SK-N-SH (cell line): ENCODE data around the gene RAVER2. TPM values are rescaled to one million over a fixed set of nuclear protein-coding genes. Genes with fewer than 3 reads are reported as not detected.

Experiments used
- CTCF ChIA-PET: fragments of 300-600, 350-600 bp; formaldehyde crosslinking; extraction: SDS; loops from one replicate; lab custom pipeline; 2021; lab: Yijun Ruan, JAX
- POLR2A ChIA-PET: fragments of 350-600 bp; sonication (Branson Sonifier 250); formaldehyde crosslinking; extraction: SDS; loops from one replicate; lab custom pipeline; 2020; ENCODE audit warnings: antibody characterized with exemption, inconsistent platforms; lab: Yijun Ruan, JAX
- DNase-seq: peaks from one replicate; pipeline ENCODE4 v3.0.0; 2012
- H2AFZ ChIP-seq: fragments of 200-600 bp; sonication (generic); 2 replicates; pipeline ENCODE4 v1.8.1; 2016; ENCODE audit warnings: antibody characterized with exemption, mild to moderate bottlenecking, low read depth
- H3F3A ChIP-seq: fragments of 200-600 bp; sonication (generic); replicated peaks from 2 replicates; pipeline ENCODE3; 2016; ENCODE audit warnings: antibody characterized with exemption, mild to moderate bottlenecking; ENCODE audit not compliant: insufficient read depth
- H3K27ac ChIP-seq, 2 experiments: fragments of 200-500 bp in 1 of 2; fragments of 200-600 bp in 1 of 2; sonication (Bioruptor generic) in 1 of 2; sonication (generic), shearing (Covaris generic) in 1 of 2; 2 replicates each; pipeline versions ENCODE4 v1.5.1 to v1.6.1; 2014 to 2016; ENCODE audit warnings: low read depth in 2 of 2, inconsistent platforms in 1 of 2, low read length in 1 of 2, mild to moderate bottlenecking in 1 of 2, mixed read lengths in 1 of 2
- H3K27me3 ChIP-seq: fragments of 200-600 bp; sonication (generic), shearing (Covaris generic); 2 replicates; pipeline ENCODE4 v1.6.1; 2016; ENCODE audit warnings: mixed run types; ENCODE audit not compliant: insufficient read depth
- H3K36me3 ChIP-seq, 2 experiments: fragments of 200-500 bp in 1 of 2; fragments of 200-600 bp in 1 of 2; sonication (Bioruptor generic) in 1 of 2; sonication (generic) in 1 of 2; replicated peaks in 1 of 2; 2 replicates each; pipeline versions ENCODE3 to v1.5.1; 2014 to 2016; ENCODE audit warnings: low read length in 1 of 2, mild to moderate bottlenecking in 1 of 2; ENCODE audit not compliant: insufficient read depth in 2 of 2, control insufficient read depth in 1 of 2
- H3K4me1 ChIP-seq, 2 experiments: fragments of 200-500 bp in 1 of 2; fragments of 200-600 bp in 1 of 2; sonication (Bioruptor generic) in 1 of 2; sonication (generic), shearing (Covaris generic) in 1 of 2; 2 replicates each; pipeline versions ENCODE4 v1.5.1 to v1.6.1; 2014 to 2016; ENCODE audit warnings: low read depth in 1 of 2, low read length in 1 of 2, mixed run types in 1 of 2; ENCODE audit not compliant: insufficient read depth in 2 of 2, control insufficient read depth in 1 of 2
- H3K4me2 ChIP-seq: fragments of 200-600 bp; sonication (generic), shearing (Covaris generic); 2 replicates; pipeline ENCODE4 v1.6.1; 2017; ENCODE audit warnings: mixed run types
- H3K4me3 ChIP-seq, 2 experiments: fragments of 200-500 bp in 1 of 2; fragments of 200-600 bp in 1 of 2; sonication (Bioruptor generic) in 1 of 2; sonication (generic), shearing (Covaris generic) in 1 of 2; 2 replicates each; pipeline versions ENCODE4 v1.5.1 to v1.8.1; 2014 to 2016; ENCODE audit warnings: low read depth in 2 of 2, inconsistent platforms in 1 of 2, low read length in 1 of 2, mild to moderate bottlenecking in 1 of 2, mixed read lengths in 1 of 2, moderate library complexity in 1 of 2
- H3K79me2 ChIP-seq: fragments of 200-600 bp; sonication (generic); 2 replicates; pipeline ENCODE4 v1.8.1; 2017; ENCODE audit warnings: mild to moderate bottlenecking; ENCODE audit not compliant: insufficient read depth
- H3K9ac ChIP-seq: fragments of 200-600 bp; sonication (generic); 2 replicates; pipeline ENCODE4 v1.6.1; 2017; ENCODE audit warnings: mixed run types
- H3K9me2 ChIP-seq: fragments of 200-600 bp; sonication (generic); 2 replicates; pipeline ENCODE4 v1.6.1; 2017; ENCODE audit warnings: mixed run types
- H3K9me3 ChIP-seq: fragments of 200-600 bp; sonication (generic); 2 replicates; pipeline ENCODE4 v1.6.1; 2017; ENCODE audit warnings: mixed run types, mild to moderate bottlenecking, moderate library complexity
- H4K20me1 ChIP-seq: fragments of 200-600 bp; sonication (generic); 2 replicates; pipeline ENCODE4 v1.6.1; 2017; ENCODE audit warnings: mild to moderate bottlenecking, mixed run types; ENCODE audit not compliant: insufficient read depth
- CTCF ChIP-seq: fragments of 200-600 bp; sonication (generic); IDR thresholded peaks from 2 replicates; pipeline ENCODE4 v1.6.1; 2017; ENCODE audit warnings: antibody characterized with exemption, mild to moderate bottlenecking, moderate library complexity
- EZH2phosphoT487 ChIP-seq: fragments of 200-600 bp; sonication (generic); IDR thresholded peaks from 2 replicates; pipeline ENCODE4 v1.6.1; 2017; ENCODE audit warnings: low read depth, mixed run types, mild to moderate bottlenecking, antibody characterized with exemption, moderate library complexity, borderline replicate concordance
- FOSL2 ChIP-seq: IDR thresholded peaks from 2 replicates; pipeline ENCODE4 v1.4.0; 2012; ENCODE audit warnings: low read depth, mild to moderate bottlenecking, moderate library complexity, borderline replicate concordance
- GABPA ChIP-seq: IDR thresholded peaks from 2 replicates; pipeline ENCODE4 v1.4.0; 2012; ENCODE audit warnings: low read depth, mild to moderate bottlenecking
- IRF3 ChIP-seq: fragments of 150-350 bp; IDR thresholded peaks from 2 replicates; pipeline ENCODE4 v1.6.1; 2016; ENCODE audit warnings: mild to moderate bottlenecking, low read depth, low read length
- MAX ChIP-seq: IDR thresholded peaks from 2 replicates; pipeline ENCODE4 v1.4.0; 2012; ENCODE audit warnings: low read depth
- MXI1 ChIP-seq: IDR thresholded peaks from 2 replicates; pipeline ENCODE4 v1.6.1; 2012; ENCODE audit warnings: mild to moderate bottlenecking, low read depth, low read length, improper control_type of control experiment
- NRF1 ChIP-seq: IDR thresholded peaks from 2 replicates; pipeline ENCODE4 v1.6.1; 2012; ENCODE audit warnings: low read depth, mild to moderate bottlenecking, low read length
- PBX3 ChIP-seq: IDR thresholded peaks from 2 replicates; pipeline ENCODE4; 2012
- POLR2AphosphoS5 ChIP-seq: IDR thresholded peaks from 2 replicates; pipeline ENCODE4 v1.6.1; 2012; ENCODE audit warnings: low read depth, low read length
- REST ChIP-seq: IDR thresholded peaks from 2 replicates; pipeline ENCODE4 v1.6.1; 2012; ENCODE audit warnings: mild to moderate bottlenecking, low read depth, low read length, moderate library complexity
- SMC3 ChIP-seq: IDR thresholded peaks from 2 replicates; pipeline ENCODE4 v1.6.1; 2012; ENCODE audit warnings: low read depth, low read length, improper control_type of control experiment
- TAF1 ChIP-seq: IDR thresholded peaks from 2 replicates; pipeline ENCODE4 v1.6.1; 2012; ENCODE audit warnings: low read depth, mild to moderate bottlenecking, low read length, moderate library complexity, borderline replicate concordance
- YY1 ChIP-seq: IDR thresholded peaks from 2 replicates; pipeline ENCODE4 v1.4.0; 2012; ENCODE audit warnings: low read depth, mild to moderate bottlenecking
- WGBS: methylation state at CpG from one replicate; pipeline ENCODE4 v1.1.6; 2017; ENCODE audit warnings: low lambda C conversion rate; 5-methylcytosine and 5-hydroxymethylcytosine counted together
- polyA plus RNA-seq, 3 experiments: library from polyadenylated mRNA; depleted of rRNA; stranded (reverse); fragments of >200 nt; gene quantifications; 2 replicates each; pipeline ENCODE4 v1.2.3, GENCODE V29; 2012

Gene RAVER2
- polyA plus RNA-seq, 1 of the 3 experiments (the other 2 are of a cell fraction), result 7.3 TPM

- no peak for TF ChIP-seq CTCF
- no peak for TF ChIP-seq PBX3
- TF ChIP-seq FOSL2, result no peak
Measured at GRCh38 chr1:64839732-64840405, 95.0 kb downstream of the RAVER2 start (continued).

- ChIA-PET CTCF (no interaction called here), POLR2A (no interaction called here)
- no peak overlapping the region for H3K9ac ChIP-seq
- H3K36me3 ChIP-seq, result peaks cover 33 to 76% of the 10 kb centered on the region in 2 experiments
- no peaks in the 10 kb centered on the region for H3K4me1 ChIP-seq
- H4K20me1 ChIP-seq, result no peaks in the 10 kb centered on the region
- H3F3A ChIP-seq, result no peaks in the 10 kb centered on the region
- 98% methylated on average over 5 of the region's 6 CpGs for WGBS
- TF ChIP-seq EZH2phosphoT487 (no peak), SMC3 (no peak)
- no peaks in the 10 kb centered on the region for H3K9me3 ChIP-seq
- H3K9me2 ChIP-seq, result no peaks in the 10 kb centered on the region
- no peak overlapping the region for H3K4me2 ChIP-seq
- DNase-seq, result no peak
- no peak overlapping the region for H2AFZ ChIP-seq
- no peaks in the 10 kb centered on the region for H3K79me2 ChIP-seq
- no peak overlapping the region for H3K27ac ChIP-seq
- no peak overlapping the region for H3K4me3 ChIP-seq
- no peaks in the 10 kb centered on the region for H3K27me3 ChIP-seq
Measured at GRCh38 chr1:64841330-64842065, 96.6 kb downstream of the RAVER2 start.

- Histone ChIP-seq H4K20me1 (no peaks in the 10 kb centered on the region), H3K27ac (no peak overlapping the region), H3F3A (no peaks in the 10 kb centered on the region), H3K9me2 (no peaks in the 10 kb centered on the region), H3K27me3 (no peaks in the 10 kb centered on the region), H3K4me3 (no peak overlapping the region), H2AFZ (no peak overlapping the region), H3K4me1 (no peaks in the 10 kb centered on the region), H3K79me2 (no peaks in the 10 kb centered on the region), H3K9me3 (no peaks in the 10 kb centered on the region), H3K9ac (no peak overlapping the region), H3K36me3 (peaks cover 28 to 77% of the 10 kb centered on the region in 2 experiments), H3K4me2 (no peak overlapping the region)
- no peak for DNase-seq
- WGBS, result 71% methylated on average over 2 of the region's 2 CpGs
- ChIA-PET CTCF (no interaction called here), POLR2A (no interaction called here)
- no peak for TF ChIP-seq YY1
- no peak for TF ChIP-seq PBX3
- TF ChIP-seq MXI1, result no peak
- TF ChIP-seq GABPA, result no peak
- no peak for TF ChIP-seq REST
- TF ChIP-seq POLR2AphosphoS5, result no peak
- TF ChIP-seq TAF1, result no peak
- no peak for TF ChIP-seq MAX
- no peak for TF ChIP-seq NRF1
- TF ChIP-seq IRF3, result no peak
Measured at GRCh38 chr1:64842224-64842623, 97.3 kb downstream of the RAVER2 start.
